Glutamatergic neuron (in vitro differentiated cells): ENCODE measurements around the gene DYRK1A. TPM values are rescaled to one million over a fixed set of nuclear protein-coding genes. Genes with fewer than 3 reads are reported as not detected.

Experiments
- DNase-seq: peaks from one replicate; pipeline ENCODE4 v3.0.0; 2022
- H3K27ac Mint-ChIP-seq: one replicate; pipeline ENCODE4 v1.8.0; 2020; ENCODE audit warnings: mild to moderate bottlenecking, mixed read lengths, inconsistent platforms; ENCODE audit not compliant: unreplicated experiment
- H3K27me3 Mint-ChIP-seq: one replicate; pipeline ENCODE4 v1.8.0; 2020; ENCODE audit warnings: mild to moderate bottlenecking, moderate library complexity, mixed read lengths, inconsistent platforms; ENCODE audit not compliant: unreplicated experiment
- H3K36me3 Mint-ChIP-seq: one replicate; pipeline ENCODE4 v1.8.0; 2020; ENCODE audit warnings: mild to moderate bottlenecking, mixed read lengths, inconsistent platforms; ENCODE audit not compliant: unreplicated experiment
- H3K4me1 Mint-ChIP-seq: one replicate; pipeline ENCODE4 v1.8.0; 2020; ENCODE audit warnings: mild to moderate bottlenecking, low read depth, mixed read lengths, inconsistent platforms; ENCODE audit not compliant: unreplicated experiment
- H3K4me3 Mint-ChIP-seq: one replicate; pipeline ENCODE4 v1.8.0; 2020; ENCODE audit warnings: mild to moderate bottlenecking, mixed read lengths, inconsistent platforms; ENCODE audit not compliant: unreplicated experiment
- H3K9me3 Mint-ChIP-seq: one replicate; pipeline ENCODE4 v1.8.0; 2020; ENCODE audit warnings: mild to moderate bottlenecking, moderate library complexity, mixed read lengths, inconsistent platforms; ENCODE audit not compliant: unreplicated experiment
- CTCF ChIP-seq: fragments of 200-600 bp; sonication (generic); IDR thresholded peaks from one replicate; pipeline ENCODE4 v1.5.0; 2021; ENCODE audit not compliant: partially characterized antibody, unreplicated experiment
- total RNA-seq: library from RNA; stranded (reverse); fragmentation: NEBNext Ultra II Directional; extraction: Animal tissue kit (Norgen Biotek cat#: 25700); gene quantifications from one replicate; pipeline ENCODE4 v1.2.1, GENCODE V29; 2021; ENCODE audit not compliant: unreplicated experiment

The DYRK1A gene
- total RNA-seq, 1 donor from 2014 or later: 70.4 TPM

- no peak for TF ChIP-seq CTCF
- Mint-ChIP-seq H3K27ac (peak overlapping the region; percentile 36), H3K4me1 (peaks cover 47% of the 10 kb centered on the region), H3K4me3 (peak overlapping the region; percentile 1), H3K9me3 (peaks cover 2% of the 10 kb centered on the region), H3K27me3 (no peaks in the 10 kb centered on the region), H3K36me3 (no peaks in the 10 kb centered on the region)
- no peak for DNase-seq
Observed at GRCh38 chr21:37378700-37379139, 12.1 kb downstream of the DYRK1A start.

GRCh38 chr21:37380349-37381323 lies 14.1 kb downstream of the DYRK1A start:
- peak; percentile 59 for DNase-seq
- Mint-ChIP-seq H3K4me3 (peak overlapping the region; percentile 4), H3K4me1 (peaks cover 49% of the 10 kb centered on the region), H3K27me3 (no peaks in the 10 kb centered on the region), H3K9me3 (peaks cover 2% of the 10 kb centered on the region), H3K27ac (peak overlapping the region; percentile 65), H3K36me3 (no peaks in the 10 kb centered on the region)
- no peak for TF ChIP-seq CTCF

- Mint-ChIP-seq H3K4me1 (peaks cover 55% of the 10 kb centered on the region), H3K9me3 (no peaks in the 10 kb centered on the region), H3K4me3 (no peak overlapping the region), H3K27ac (no peak overlapping the region), H3K36me3 (no peaks in the 10 kb centered on the region), H3K27me3 (no peaks in the 10 kb centered on the region)
- no peak for TF ChIP-seq CTCF
- DNase-seq: no peak
Observed at GRCh38 chr21:37381883-37382585, 15.5 kb downstream of the DYRK1A start.

- Mint-ChIP-seq H3K27ac (peak overlapping the region; percentile 20), H3K9me3 (no peaks in the 10 kb centered on the region)
Observed at GRCh38 chr21:37383086-37383485, 16.5 kb downstream of the DYRK1A start.

More at GRCh38 chr21:37383086-37383485, 16.5 kb downstream of the DYRK1A start:
- no peaks in the 10 kb centered on the region for H3K27me3 Mint-ChIP-seq
- H3K36me3 Mint-ChIP-seq: no peaks in the 10 kb centered on the region
- no peak for DNase-seq
- H3K4me3 Mint-ChIP-seq: no peak overlapping the region
- TF ChIP-seq CTCF: no peak
- peaks cover 60% of the 10 kb centered on the region for H3K4me1 Mint-ChIP-seq
